PC-3 (cell line): ENCODE data around the gene SLC25A21. TPM values are rescaled to one million over a fixed set of nuclear protein-coding genes. Genes with fewer than 3 reads are reported as not detected.

Source experiments
- ATAC-seq: fragments of 200-7000 bp; cut with Tn5 transposase; 2 replicates; pipeline ENCODE4 v1.9.1; 2020; ENCODE audit warnings: mild to moderate bottlenecking, moderate library complexity
- BruUV-seq: library from RNA; stranded (reverse); fragments of 400-500 nt; replicated peaks from 2 replicates; lab custom pipeline; 2021; lab: Mats Ljungman, UMichigan
- CTCF ChIA-PET: fragments of 300-600 bp; sonication (Branson Sonifier 250); formaldehyde crosslinking; loops from one replicate; lab custom pipeline; 2022; ENCODE audit warnings: antibody characterized with exemption; lab: Charles Lee
- POLR2A ChIA-PET: fragments of 300-600 bp; sonication (Branson Sonifier 250); formaldehyde crosslinking; loops from one replicate; lab custom pipeline; 2022; ENCODE audit warnings: antibody characterized with exemption; ENCODE audit not compliant: unreplicated experiment; lab: Charles Lee
- DNase-seq: peaks from one replicate; pipeline ENCODE4 v3.0.0-alpha.2; 2015
- H2AFZ ChIP-seq: fragments of 300-600 bp; sonication (generic); 2 replicates; pipeline ENCODE4 v1.6.0; 2016; ENCODE audit warnings: antibody characterized with exemption, low read length
- H3F3A ChIP-seq: fragments of 300-600 bp; sonication (generic); one replicate; pipeline ENCODE4 v1.6.0; 2017; ENCODE audit warnings: antibody characterized with exemption, low read length, control low read depth, mild to moderate bottlenecking; ENCODE audit not compliant: unreplicated experiment
- H3K27ac ChIP-seq: fragments of 300-600 bp; sonication (generic); 2 replicates; pipeline ENCODE4 v1.5.1; 2016; ENCODE audit warnings: mild to moderate bottlenecking, low read length
- H3K27me3 ChIP-seq: fragments of 300-600 bp; sonication (generic); 2 replicates; pipeline ENCODE4 v1.6.1; 2016; ENCODE audit warnings: low read length, mixed read lengths
- H3K36me3 ChIP-seq: fragments of 300-600 bp; sonication (generic); 2 replicates; pipeline ENCODE4 v1.6.1; 2016; ENCODE audit warnings: low read depth, mixed run types, low read length, mixed read lengths
- H3K4me1 ChIP-seq: fragments of 300-600 bp; sonication (generic); 2 replicates; pipeline ENCODE4 v1.5.1; 2016; ENCODE audit warnings: low read length; ENCODE audit not compliant: insufficient read depth
- H3K4me2 ChIP-seq: fragments of 300-600 bp; sonication (generic); 2 replicates; pipeline ENCODE4 v1.6.0; 2016; ENCODE audit warnings: low read length
- H3K4me3 ChIP-seq: fragments of 300-600 bp; sonication (generic); 2 replicates; pipeline ENCODE4 v1.5.1; 2016; ENCODE audit warnings: mild to moderate bottlenecking, low read length, mixed read lengths
- H3K79me2 ChIP-seq: fragments of 300-600 bp; sonication (generic); 2 replicates; pipeline ENCODE4 v1.6.1; 2017; ENCODE audit warnings: low read length, mixed read lengths
- H3K9ac ChIP-seq: fragments of 300-600 bp; sonication (generic); 2 replicates; pipeline ENCODE4 v1.6.0; 2016; ENCODE audit warnings: mild to moderate bottlenecking, low read length
- H3K9me2 ChIP-seq: fragments of 300-600 bp; sonication (generic); replicated peaks from 2 replicates; pipeline ENCODE4 v1.6.1; 2016; ENCODE audit warnings: mixed run types, low read length, mixed read lengths
- H3K9me3 ChIP-seq: fragments of 300-600 bp; sonication (generic); 2 replicates; pipeline ENCODE4 v1.6.1; 2016; ENCODE audit warnings: low read length, mixed read lengths
- H4K20me1 ChIP-seq: fragments of 300-600 bp; sonication (generic); 2 replicates; pipeline ENCODE4 v1.6.1; 2016; ENCODE audit warnings: low read length, mixed read lengths
- CTCF ChIP-seq: fragments of 300-600 bp; sonication (generic); conservative IDR thresholded peaks from 2 replicates; pipeline ENCODE4 v1.5.1; 2017; ENCODE audit warnings: antibody characterized with exemption, low read depth, mild to moderate bottlenecking, low read length
- EZH2 ChIP-seq: fragments of 300-600 bp; sonication (generic); IDR thresholded peaks from one replicate; pipeline ENCODE4 v1.6.1; 2017; ENCODE audit warnings: antibody characterized with exemption, mild to moderate bottlenecking, low read length; ENCODE audit not compliant: unreplicated experiment
- EZH2phosphoT487 ChIP-seq: fragments of 300-600 bp; sonication (generic); IDR thresholded peaks from 2 replicates; pipeline ENCODE4 v1.6.1; 2018; ENCODE audit warnings: mild to moderate bottlenecking, antibody characterized with exemption, low read length, borderline replicate concordance
- intact Hi-C: fragments of 100-400 bp; cut with micrococcal nuclease; formaldehyde crosslinking; loops from 2 replicates; pipeline ENCODE4 v1.9.0; 2023
- total RNA-seq: library from RNA; depleted of rRNA; stranded (reverse); fragments of >200 nt; gene quantifications from 2 replicates; pipeline ENCODE4 v1.2.3, GENCODE V29; 2014

The SLC25A21 gene
- total RNA-seq, 1 experiment from 2014 or later, result 0.87 TPM

- H3K9me2 ChIP-seq, result no peaks in the 10 kb centered on the region
- no peaks in the 10 kb centered on the region for H3F3A ChIP-seq
- peak overlapping the region; percentile 66 for H3K4me2 ChIP-seq
- DNase-seq (peak; percentile 89), ATAC-seq (peak; percentile 65)
- TF ChIP-seq EZH2 (no peak), EZH2phosphoT487 (no peak), CTCF (no peak)
- peaks cover 23% of the 10 kb centered on the region for H3K36me3 ChIP-seq
- H3K79me2 ChIP-seq, result peaks cover 92% of the 10 kb centered on the region
- H3K9ac ChIP-seq, result peak overlapping the region; percentile 18; the same call in 1 of the 2 replicates
- no peaks in the 10 kb centered on the region for H3K27me3 ChIP-seq
- ChIA-PET CTCF (interaction anchor here (1.0 to 2.0 kb wide), 3 partner anchors 28 to 31 kb away, joined by 3 to 8 read pairs (median 5); no protein-coding TSS in a partner anchor), POLR2A (interaction anchor here (0.8 kb wide), 1 partner anchor 387 kb away, joined by 15 read pairs; no protein-coding TSS in a partner anchor)
- no peak overlapping the region for H2AFZ ChIP-seq
- H3K27ac ChIP-seq, result peak overlapping the region; percentile 81
- H3K4me3 ChIP-seq, result peak overlapping the region; percentile 31
- H3K9me3 ChIP-seq, result peaks cover 8% of the 10 kb centered on the region; the same call in 1 of the 2 replicates
- no TSS peak for BruUV-seq
- intact Hi-C loops, result loop anchor here (2.0 kb wide), 2 partner anchors 23 to 31 kb away; no protein-coding TSS in a partner anchor
- peaks cover 48% of the 10 kb centered on the region for H3K4me1 ChIP-seq
- no peaks in the 10 kb centered on the region for H4K20me1 ChIP-seq
Measured at GRCh38 chr14:37202265-37202664, 29.9 kb upstream of the SLC25A21 start.

GRCh38 chr14:37201724-37202123 lies 29.3 kb upstream of the SLC25A21 start:
- intact Hi-C loops, result loop anchor here (2.0 kb wide), 2 partner anchors 23 to 31 kb away; no protein-coding TSS in a partner anchor
- H3K27me3 ChIP-seq, result no peaks in the 10 kb centered on the region
- TF ChIP-seq CTCF, result no peak
- TF ChIP-seq EZH2, result no peak
- TF ChIP-seq EZH2phosphoT487, result no peak
- H3K9ac ChIP-seq, result peak overlapping the region; percentile 3; the same call in 1 of the 2 replicates
- CTCF ChIA-PET, result interaction anchor here (2.0 kb wide), 2 partner anchors 29 to 31 kb away, joined by 5 to 8 read pairs; no protein-coding TSS in a partner anchor
- H3K9me3 ChIP-seq, result peaks cover 8% of the 10 kb centered on the region; the same call in 1 of the 2 replicates
- H4K20me1 ChIP-seq, result no peaks in the 10 kb centered on the region
- peaks cover 91% of the 10 kb centered on the region for H3K79me2 ChIP-seq
- H3K27ac ChIP-seq, result peak overlapping the region; percentile 81
- H3K9me2 ChIP-seq, result no peaks in the 10 kb centered on the region
- H3K36me3 ChIP-seq, result peaks cover 19% of the 10 kb centered on the region
- no peak overlapping the region for H3K4me3 ChIP-seq
- H3F3A ChIP-seq, result no peaks in the 10 kb centered on the region
- no TSS peak for BruUV-seq
- H3K4me2 ChIP-seq, result peak overlapping the region; percentile 66
- H2AFZ ChIP-seq, result no peak overlapping the region
- DNase-seq, result no peak
- no peak for ATAC-seq
- peaks cover 54% of the 10 kb centered on the region for H3K4me1 ChIP-seq
- POLR2A ChIA-PET, result interaction anchor here (0.8 kb wide), 1 partner anchor 387 kb away, joined by 15 read pairs; no protein-coding TSS in a partner anchor
